A549 (cell line): ENCODE results near the gene PDZD2.

Source experiments
- EP300 ChIP-seq, 2 experiments: fragments of >200 bp; sonication (Bioruptor Twin); formaldehyde crosslinking; IDR thresholded peaks; 2 replicates in 1 of 2; 3 replicates in 1 of 2; pipeline ENCODE4 v1.6.1; 2016 to 2017
- RAD21 ChIP-seq, 2 experiments: fragments of >200 bp in 1 of 2; sonication (Bioruptor Twin) in 1 of 2; formaldehyde crosslinking in 1 of 2; IDR thresholded peaks in 1 of 2; conservative IDR thresholded peaks in 1 of 2; 2 replicates in 1 of 2; 3 replicates in 1 of 2; pipeline ENCODE4 v1.6.1; 2012 to 2018; ENCODE audit warnings: inconsistent platforms in 1 of 2
- SMC3 ChIP-seq: fragments of >200 bp; sonication (Bioruptor Twin); formaldehyde crosslinking; IDR thresholded peaks from 3 replicates; pipeline ENCODE4 v1.6.1; 2018; ENCODE audit warnings: inconsistent platforms
- TF ChIP-seq, protein P1 (sequence below): fragments of >200 bp; sonication (Bioruptor Twin); formaldehyde crosslinking; IDR thresholded peaks from 3 replicates; pipeline ENCODE4 v1.5.1; 2016
- TF ChIP-seq, protein P2 (sequence below): fragments of 150-350 bp; IDR thresholded peaks from 2 replicates; pipeline ENCODE4 v1.6.1; 2014; ENCODE audit warnings: low read depth, mild to moderate bottlenecking, low read length
- TF ChIP-seq, protein P3 (sequence below): fragments of 450-650 bp; IDR thresholded peaks from 2 replicates; pipeline ENCODE4 v1.6.1; 2014; ENCODE audit warnings: antibody characterized with exemption

DNA sequence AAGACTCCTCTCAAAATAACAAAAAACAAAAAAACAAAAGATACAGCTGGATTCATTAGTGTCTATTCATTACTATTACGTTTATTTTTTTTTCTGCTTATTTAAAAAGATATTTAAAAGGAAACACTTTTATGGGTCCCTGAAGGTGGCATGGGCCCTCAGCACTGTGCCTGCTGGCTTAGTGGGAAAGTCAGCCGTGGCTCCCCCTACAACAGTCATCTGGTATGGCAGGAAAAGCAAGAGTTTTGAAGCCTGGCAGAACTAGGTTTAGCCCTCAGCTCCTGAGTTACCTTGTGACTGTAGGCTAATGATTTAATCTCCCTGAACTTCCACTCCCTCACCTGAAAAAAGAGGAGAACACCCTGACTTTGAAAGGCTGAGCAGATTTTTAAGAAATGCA lies 399.6 kb downstream of the PDZD2 start:
- TF ChIP-seq EP300 (IDR thresholded peaks at IDR 0.05) (no peak), RAD21 (conservative IDR thresholded peaks at IDR 0.05 in 1 of 2, IDR thresholded peaks at IDR 0.05 in 1 of 2) (no peak), SMC3 (no peak)
- TF ChIP-seq, protein P1, sequence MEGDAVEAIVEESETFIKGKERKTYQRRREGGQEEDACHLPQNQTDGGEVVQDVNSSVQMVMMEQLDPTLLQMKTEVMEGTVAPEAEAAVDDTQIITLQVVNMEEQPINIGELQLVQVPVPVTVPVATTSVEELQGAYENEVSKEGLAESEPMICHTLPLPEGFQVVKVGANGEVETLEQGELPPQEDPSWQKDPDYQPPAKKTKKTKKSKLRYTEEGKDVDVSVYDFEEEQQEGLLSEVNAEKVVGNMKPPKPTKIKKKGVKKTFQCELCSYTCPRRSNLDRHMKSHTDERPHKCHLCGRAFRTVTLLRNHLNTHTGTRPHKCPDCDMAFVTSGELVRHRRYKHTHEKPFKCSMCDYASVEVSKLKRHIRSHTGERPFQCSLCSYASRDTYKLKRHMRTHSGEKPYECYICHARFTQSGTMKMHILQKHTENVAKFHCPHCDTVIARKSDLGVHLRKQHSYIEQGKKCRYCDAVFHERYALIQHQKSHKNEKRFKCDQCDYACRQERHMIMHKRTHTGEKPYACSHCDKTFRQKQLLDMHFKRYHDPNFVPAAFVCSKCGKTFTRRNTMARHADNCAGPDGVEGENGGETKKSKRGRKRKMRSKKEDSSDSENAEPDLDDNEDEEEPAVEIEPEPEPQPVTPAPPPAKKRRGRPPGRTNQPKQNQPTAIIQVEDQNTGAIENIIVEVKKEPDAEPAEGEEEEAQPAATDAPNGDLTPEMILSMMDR: no peak
- TF ChIP-seq, protein P2, sequence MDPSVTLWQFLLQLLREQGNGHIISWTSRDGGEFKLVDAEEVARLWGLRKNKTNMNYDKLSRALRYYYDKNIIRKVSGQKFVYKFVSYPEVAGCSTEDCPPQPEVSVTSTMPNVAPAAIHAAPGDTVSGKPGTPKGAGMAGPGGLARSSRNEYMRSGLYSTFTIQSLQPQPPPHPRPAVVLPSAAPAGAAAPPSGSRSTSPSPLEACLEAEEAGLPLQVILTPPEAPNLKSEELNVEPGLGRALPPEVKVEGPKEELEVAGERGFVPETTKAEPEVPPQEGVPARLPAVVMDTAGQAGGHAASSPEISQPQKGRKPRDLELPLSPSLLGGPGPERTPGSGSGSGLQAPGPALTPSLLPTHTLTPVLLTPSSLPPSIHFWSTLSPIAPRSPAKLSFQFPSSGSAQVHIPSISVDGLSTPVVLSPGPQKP: no peak
- TF ChIP-seq, protein P3, sequence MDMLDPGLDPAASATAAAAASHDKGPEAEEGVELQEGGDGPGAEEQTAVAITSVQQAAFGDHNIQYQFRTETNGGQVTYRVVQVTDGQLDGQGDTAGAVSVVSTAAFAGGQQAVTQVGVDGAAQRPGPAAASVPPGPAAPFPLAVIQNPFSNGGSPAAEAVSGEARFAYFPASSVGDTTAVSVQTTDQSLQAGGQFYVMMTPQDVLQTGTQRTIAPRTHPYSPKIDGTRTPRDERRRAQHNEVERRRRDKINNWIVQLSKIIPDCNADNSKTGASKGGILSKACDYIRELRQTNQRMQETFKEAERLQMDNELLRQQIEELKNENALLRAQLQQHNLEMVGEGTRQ: no peak
